22Rv1 (cell line): ENCODE results near the gene CCDC60.

Experiments used
- CTCF ChIP-seq: fragments of 450-650 bp; IDR thresholded peaks from 2 replicates; pipeline ENCODE4 v1.5.1; 2017; ENCODE audit warnings: mild to moderate bottlenecking
- ZFX ChIP-seq: fragments of 450-650 bp; IDR thresholded peaks from 2 replicates; pipeline ENCODE4 v1.6.1; 2017; ENCODE audit warnings: antibody characterized with exemption, borderline replicate concordance

GRCh38 chr12:119373001-119373400 lies 38.5 kb downstream of the CCDC60 start:
- TF ChIP-seq CTCF (no peak), ZFX (no peak)
